GM23338 (cell line): Measurements from ENCODE around the gene FAM234A. TPM values are rescaled to one million over a fixed set of nuclear protein-coding genes. Genes with fewer than 3 reads are reported as not detected.
A peak's percentile ranks its signal among the peaks of the same experiment; 100 is the strongest.

ENCODE experiments used
- ATAC-seq: fragments of 200-7000 bp; cut with Tn5 transposase; 3 replicates; pipeline ENCODE4 v1.9.1; 2020
- DNase-seq: peaks from one replicate; pipeline ENCODE4 v3.0.0-alpha.2; 2015; ENCODE audit warnings: low spot score
- H2AFZ ChIP-seq: fragments of 200-600 bp; sonication (generic); 2 replicates; pipeline ENCODE4 v1.8.0; 2016; ENCODE audit warnings: antibody characterized with exemption, mild to moderate bottlenecking, moderate library complexity
- H3F3A ChIP-seq: fragments of 200-600 bp; sonication (generic); replicated peaks from 2 replicates; pipeline ENCODE4 v1.8.0; 2017; ENCODE audit warnings: antibody characterized with exemption, mixed run types, low read depth
- H3K27ac ChIP-seq: fragments of 200-600 bp; sonication (generic); 2 replicates; pipeline ENCODE4 v1.6.1; 2016; ENCODE audit warnings: low read depth
- H3K27me3 ChIP-seq: fragments of 200-600 bp; sonication (generic); 2 replicates; pipeline ENCODE4 v1.8.0; 2016; ENCODE audit warnings: mild to moderate bottlenecking, mixed run types, moderate library complexity; ENCODE audit not compliant: insufficient read depth
- H3K36me3 ChIP-seq: fragments of 200-600 bp; sonication (generic); 2 replicates; pipeline ENCODE4 v1.8.0; 2016; ENCODE audit warnings: mild to moderate bottlenecking; ENCODE audit not compliant: insufficient read depth
- H3K4me1 ChIP-seq: fragments of 200-600 bp; sonication (generic); 2 replicates; pipeline ENCODE4 v1.8.0; 2016; ENCODE audit warnings: mild to moderate bottlenecking, moderate library complexity; ENCODE audit not compliant: insufficient read depth
- H3K4me2 ChIP-seq: fragments of 200-600 bp; sonication (generic); 2 replicates; pipeline ENCODE4 v1.7.1; 2017; ENCODE audit warnings: mixed run types
- H3K4me3 ChIP-seq: fragments of 200-600 bp; sonication (generic); 2 replicates; pipeline ENCODE4 v1.6.1; 2016; ENCODE audit warnings: mixed run types
- H3K79me2 ChIP-seq: fragments of 200-600 bp; sonication (generic); replicated peaks from 2 replicates; pipeline ENCODE4 v1.8.0; 2017; ENCODE audit warnings: mild to moderate bottlenecking; ENCODE audit not compliant: insufficient read depth
- H3K9me2 ChIP-seq: fragments of 200-600 bp; sonication (generic); 2 replicates; pipeline ENCODE4 v1.8.0; 2017; ENCODE audit not compliant: insufficient read depth
- H4K20me1 ChIP-seq: fragments of 200-600 bp; sonication (generic); replicated peaks from 2 replicates; pipeline ENCODE4 v1.8.0; 2017; ENCODE audit warnings: mild to moderate bottlenecking; ENCODE audit not compliant: insufficient read depth
- H3K27ac Mint-ChIP-seq: 2 replicates; pipeline ENCODE4 v1.8.0; 2020; ENCODE audit warnings: inconsistent platforms, mild to moderate bottlenecking, moderate library complexity, mixed read lengths
- H3K27me3 Mint-ChIP-seq: 3 replicates; pipeline ENCODE4 v1.8.0; 2022; ENCODE audit warnings: low read depth, mild to moderate bottlenecking, moderate library complexity, mixed read lengths, inconsistent platforms; ENCODE audit not compliant: insufficient read depth, poor library complexity
- H3K36me3 Mint-ChIP-seq: 3 replicates; pipeline ENCODE4 v1.8.0; 2021; ENCODE audit warnings: low read depth, mild to moderate bottlenecking, inconsistent platforms, moderate library complexity, mixed read lengths
- H3K4me1 Mint-ChIP-seq: 3 replicates; pipeline ENCODE4 v1.8.0; 2020; ENCODE audit warnings: mild to moderate bottlenecking, inconsistent platforms, mixed read lengths
- H3K4me3 Mint-ChIP-seq: 3 replicates; pipeline ENCODE4 v1.8.0; 2021; ENCODE audit warnings: moderate library complexity, mild to moderate bottlenecking, inconsistent platforms, mixed read lengths
- H3K9me3 Mint-ChIP-seq: 3 replicates; pipeline ENCODE4 v1.8.0; 2020; ENCODE audit warnings: moderate library complexity, mild to moderate bottlenecking, inconsistent platforms, mixed read lengths
- CREB1 ChIP-seq: fragments of 250-450 bp; sonication (Bioruptor Pico); IDR thresholded peaks from 2 replicates; pipeline ENCODE4 v1.5.0; 2020; ENCODE audit warnings: low read depth, mild to moderate bottlenecking, moderate library complexity
- CTCF ChIP-seq, 2 experiments: fragments of 200-600 bp in 1 of 2; sonication (generic) in 1 of 2; conservative IDR thresholded peaks; 2 replicates each; pipeline versions ENCODE4 v1.5.1 to v1.6.1; 2016 to 2017; ENCODE audit warnings: antibody characterized with exemption in 2 of 2, low read depth in 2 of 2, mild to moderate bottlenecking in 2 of 2, moderate library complexity in 1 of 2
- EZH2 ChIP-seq: fragments of 200-600 bp; sonication (generic); IDR thresholded peaks from one replicate; pipeline ENCODE4 v1.8.0; 2017; ENCODE audit warnings: antibody characterized with exemption, mild to moderate bottlenecking, low read depth; ENCODE audit not compliant: unreplicated experiment
- EZH2phosphoT487 ChIP-seq: fragments of 200-600 bp; sonication (generic); IDR thresholded peaks from one replicate; pipeline ENCODE4 v1.8.1; 2018; ENCODE audit warnings: antibody characterized with exemption; ENCODE audit not compliant: unreplicated experiment
- JUNB ChIP-seq: IDR thresholded peaks from one replicate; pipeline ENCODE4 v1.6.1; 2016; ENCODE audit warnings: antibody characterized with exemption; ENCODE audit not compliant: unreplicated experiment
- NANOG ChIP-seq: IDR thresholded peaks from 2 replicates; pipeline ENCODE4 v1.6.1; 2016; ENCODE audit warnings: antibody characterized with exemption, borderline replicate concordance
- POLR2AphosphoS5 ChIP-seq: IDR thresholded peaks from 2 replicates; pipeline ENCODE4 v1.6.1; 2016; ENCODE audit warnings: antibody characterized with exemption, low read depth
- REST ChIP-seq: IDR thresholded peaks from one replicate; pipeline ENCODE4 v1.6.1; 2018; ENCODE audit warnings: antibody characterized with exemption; ENCODE audit not compliant: unreplicated experiment
- STAT1 ChIP-seq: IDR thresholded peaks from one replicate; pipeline ENCODE4 v1.6.1; 2016; ENCODE audit warnings: antibody characterized with exemption; ENCODE audit not compliant: unreplicated experiment
- ZNF114 ChIP-seq: fragments of 250-450 bp; sonication (Bioruptor Pico); IDR thresholded peaks from 2 replicates; pipeline ENCODE4 v1.5.0; 2020; ENCODE audit warnings: mild to moderate bottlenecking, moderate library complexity
- ZNF331 ChIP-seq: fragments of 250-450 bp; sonication (Bioruptor Pico); IDR thresholded peaks from 2 replicates; pipeline ENCODE4 v1.5.0; 2020; ENCODE audit warnings: low read depth, mild to moderate bottlenecking, moderate library complexity
- polyA plus RNA-seq: library from polyadenylated mRNA; unstranded; fragments of >200 nt; fragmentation: Nextera tagmentation; extraction: Ambion mirVana; gene quantifications from 2 replicates; pipeline ENCODE4 v1.2.1, GENCODE V29; 2016
- total RNA-seq: library from RNA; depleted of rRNA; stranded (reverse); fragments of >200 nt; shearing (Covaris generic); gene quantifications from 2 replicates; pipeline ENCODE4 v1.2.3, GENCODE V29; 2014

FAM234A gene
- total and polyA plus RNA-seq, 2 experiments from 2014 or later, result 41.9 to 128 TPM

GRCh38 chr16:275041-275641 is 40.5 kb downstream of the FAM234A start:
- no peak overlapping the region for H3K27ac ChIP-seq
- H3K9me3 Mint-ChIP-seq, result no peaks in the 10 kb centered on the region
- no peak for TF ChIP-seq NANOG
- no peak for TF ChIP-seq REST
- no peak for TF ChIP-seq CREB1
- TF ChIP-seq EZH2, result peak; percentile 80
- no peaks in the 10 kb centered on the region for H3K36me3 ChIP-seq
- peak overlapping the region; percentile 84 for H3K4me2 ChIP-seq
- H3K9me2 ChIP-seq, result no peaks in the 10 kb centered on the region
- no peaks in the 10 kb centered on the region for H3K4me1 ChIP-seq
- peaks cover 37% of the 10 kb centered on the region for H3K27me3 Mint-ChIP-seq
- H3K27me3 ChIP-seq, result peaks cover 48% of the 10 kb centered on the region
- peak overlapping the region; percentile 63 for H3K4me3 ChIP-seq
- no peaks in the 10 kb centered on the region for H3K79me2 ChIP-seq
- H3K36me3 Mint-ChIP-seq, result no peaks in the 10 kb centered on the region; the same call in 2 of the 3 replicates
- DNase-seq (peak; percentile 62), ATAC-seq (peak; percentile 66)
- H2AFZ ChIP-seq, result peak overlapping the region; percentile 93; the same call in 1 of the 2 replicates
- H4K20me1 ChIP-seq, result 0 out of 2 replicates have a peak, but pooled peaks cover 2% of the 10 kb centered on the region
- peak overlapping the region; percentile 68 for H3K4me3 Mint-ChIP-seq
- H3K4me1 Mint-ChIP-seq, result no peaks in the 10 kb centered on the region
- H3F3A ChIP-seq, result peaks cover 4% of the 10 kb centered on the region; the same call in 1 of the 2 replicates
- H3K27ac Mint-ChIP-seq, result no peak overlapping the region

GRCh38 chr16:275786-276232 is 41.2 kb downstream of the FAM234A start, which contains the start of gene RGS11:
RGS11 (minus strand) TSS chr16:275944; CDS start chr16:275911, 33 bp downstream.
- no peak within 1 kb of the TSS for H3K27ac Mint-ChIP-seq
- Histone ChIP-seq H3K4me3 (peak within 1 kb of the TSS; percentile 63), H3K4me2 (peak within 1 kb of the TSS; percentile 84), H3K36me3 (no peaks in the 10 kb centered on the region), H3F3A (peaks cover 4% of the 10 kb centered on the region; the same call in 1 of the 2 replicates), H3K9me2 (no peaks in the 10 kb centered on the region), H2AFZ (peak within 1 kb of the TSS; percentile 93; the same call in 1 of the 2 replicates), H3K27ac (no peak within 1 kb of the TSS), H3K79me2 (no peaks in the 10 kb centered on the region), H4K20me1 (0 out of 2 replicates have a peak, but pooled peaks cover 2% of the 10 kb centered on the region), H3K4me1 (no peaks in the 10 kb centered on the region), H3K27me3 (peaks cover 52% of the 10 kb centered on the region)
- peak; percentile 7; the same call in 2 of the 3 replicates for ATAC-seq
- H3K9me3 Mint-ChIP-seq, result no peaks in the 10 kb centered on the region
- no peaks in the 10 kb centered on the region for H3K4me1 Mint-ChIP-seq
- peak within 1 kb of the TSS; percentile 71 for H3K4me3 Mint-ChIP-seq
- H3K36me3 Mint-ChIP-seq, result no peaks in the 10 kb centered on the region; the same call in 2 of the 3 replicates
- no peak for TF ChIP-seq STAT1
- no peak for TF ChIP-seq CTCF (conservative IDR thresholded peaks at IDR 0.05; ENCODE audit: low read depth in 2 of 2)
- no peak for TF ChIP-seq ZNF331 (CRISPR knock-in tag)
- no peak for TF ChIP-seq JUNB
- TF ChIP-seq EZH2phosphoT487, result no peak
- TF ChIP-seq POLR2AphosphoS5, result no peak
- TF ChIP-seq ZNF114 (CRISPR knock-in tag), result no peak
- TF ChIP-seq CREB1, result no peak
- TF ChIP-seq EZH2, result no peak
- no peak for TF ChIP-seq NANOG
- no peak for TF ChIP-seq REST
- peaks cover 37% of the 10 kb centered on the region for H3K27me3 Mint-ChIP-seq
- DNase-seq, result no peak
